ENCODE data around the gene SLC6A4.
A peak's percentile ranks its signal among the peaks of the same experiment; 100 is the strongest.

Gene SLC6A4

DNA sequence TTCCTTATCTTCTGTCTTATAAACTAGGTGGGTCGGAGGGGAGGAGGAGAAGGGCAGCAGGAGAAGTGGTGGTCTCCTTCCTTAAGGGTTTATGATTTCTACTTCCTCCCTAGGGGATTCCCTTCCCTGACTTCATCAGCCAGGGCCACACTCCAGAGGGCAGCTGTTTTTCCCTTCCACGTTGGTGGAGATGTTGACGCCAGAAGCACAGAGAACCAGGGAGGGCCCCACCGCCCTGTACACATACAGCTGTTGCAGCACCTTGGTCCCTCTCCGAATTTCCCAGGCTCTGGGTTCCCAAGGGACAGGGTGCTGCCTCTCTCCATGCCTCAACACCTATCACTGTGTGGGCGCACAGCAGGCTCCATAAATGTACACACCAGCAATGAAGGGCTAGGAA lies 5.6 kb upstream of the SLC6A4 start:
- Histone ChIP-seq H3K27me3 (ENCODE audit: control insufficient read depth, insufficient read depth, low read length, poor library complexity, severe bottlenecking) (peaks cover 42% of the 10 kb centered on the region), H3K36me3 (ENCODE audit: control insufficient read depth, insufficient read depth, low read length) (no peaks in the 10 kb centered on the region), H3K27ac (ENCODE audit: insufficient read depth, low read depth, low read length, poor library complexity, severe bottlenecking) (no peak overlapping the region), H3K4me1 (ENCODE audit: control insufficient read depth, insufficient read depth, low read length) (peaks cover 18% of the 10 kb centered on the region), H3K4me3 (ENCODE audit: insufficient read depth, low read depth, low read length) (no peak overlapping the region), H3K9me3 (ENCODE audit: control insufficient read depth, low read length) (no peaks in the 10 kb centered on the region)
- 90 to 92% methylated on average over 6 of the region's 6 CpGs for WGBS, 2 experiments

DNA sequence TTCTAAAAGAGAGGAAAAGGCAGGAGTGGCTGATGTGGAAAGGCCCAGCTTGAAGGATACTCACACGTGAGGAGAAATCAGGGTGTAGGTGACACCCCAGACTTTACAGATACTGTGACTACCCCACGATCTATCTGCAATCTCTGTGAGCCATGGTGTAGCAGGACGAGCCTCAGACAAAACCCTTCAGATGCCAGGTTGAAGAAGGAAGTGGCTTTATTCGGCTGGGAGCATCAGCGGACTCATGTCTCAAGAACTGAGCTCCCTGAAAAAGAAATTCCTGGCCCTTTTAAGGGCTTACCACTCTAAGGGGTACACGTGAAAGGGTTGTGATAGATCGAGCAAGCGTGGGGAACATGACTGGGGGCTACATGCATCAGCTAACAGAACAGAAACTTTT lies 4.7 kb upstream of the SLC6A4 start:
- Histone ChIP-seq H3K27ac (ENCODE audit: insufficient read depth, low read depth, low read length, poor library complexity, severe bottlenecking) (no peak overlapping the region), H3K4me3 (ENCODE audit: insufficient read depth, low read depth, low read length) (no peak overlapping the region), H3K36me3 (ENCODE audit: control insufficient read depth, insufficient read depth, low read length) (no peaks in the 10 kb centered on the region), H3K27me3 (ENCODE audit: control insufficient read depth, insufficient read depth, low read length, poor library complexity, severe bottlenecking) (peaks cover 51% of the 10 kb centered on the region), H3K4me1 (ENCODE audit: control insufficient read depth, insufficient read depth, low read length) (peaks cover 26% of the 10 kb centered on the region), H3K9me3 (ENCODE audit: control insufficient read depth, low read length) (no peaks in the 10 kb centered on the region)
- WGBS, 2 experiments: 94 to 96% methylated on average over 8 of the region's 8 CpGs

DNA sequence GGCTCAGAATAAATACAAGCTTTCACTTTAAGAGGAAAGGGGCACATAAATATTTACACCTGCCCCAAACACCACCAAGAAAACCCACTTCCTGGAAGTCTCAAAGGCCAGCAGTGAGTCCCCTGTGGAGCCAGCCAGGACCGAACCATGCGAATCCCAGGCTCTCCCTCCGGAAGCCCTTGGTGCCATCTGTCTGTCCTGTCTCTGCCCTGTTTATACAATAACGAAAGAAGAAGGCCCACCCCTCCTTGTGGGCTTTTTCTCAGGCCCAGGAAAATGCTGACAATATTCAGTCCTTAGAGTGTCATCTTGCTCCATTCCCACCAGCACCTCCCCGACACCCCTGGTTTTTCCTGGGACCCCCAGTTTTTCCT lies 3.6 kb upstream of the SLC6A4 start:
- H3K4me3 ChIP-seq (ENCODE audit: insufficient read depth, low read depth, low read length): no peak overlapping the region
- peaks cover 62% of the 10 kb centered on the region for H3K27me3 ChIP-seq (ENCODE audit: control insufficient read depth, insufficient read depth, low read length, poor library complexity, severe bottlenecking)
- no peak overlapping the region for H3K27ac ChIP-seq (ENCODE audit: insufficient read depth, low read depth, low read length, poor library complexity, severe bottlenecking)
- peaks cover 28% of the 10 kb centered on the region for H3K4me1 ChIP-seq (ENCODE audit: control insufficient read depth, insufficient read depth, low read length)
- 51 to 58% methylated on average over 5 of the region's 5 CpGs for WGBS, 2 experiments
- H3K9me3 ChIP-seq (ENCODE audit: control insufficient read depth, low read length): no peaks in the 10 kb centered on the region
- no peaks in the 10 kb centered on the region for H3K36me3 ChIP-seq (ENCODE audit: control insufficient read depth, insufficient read depth, low read length)

DNA sequence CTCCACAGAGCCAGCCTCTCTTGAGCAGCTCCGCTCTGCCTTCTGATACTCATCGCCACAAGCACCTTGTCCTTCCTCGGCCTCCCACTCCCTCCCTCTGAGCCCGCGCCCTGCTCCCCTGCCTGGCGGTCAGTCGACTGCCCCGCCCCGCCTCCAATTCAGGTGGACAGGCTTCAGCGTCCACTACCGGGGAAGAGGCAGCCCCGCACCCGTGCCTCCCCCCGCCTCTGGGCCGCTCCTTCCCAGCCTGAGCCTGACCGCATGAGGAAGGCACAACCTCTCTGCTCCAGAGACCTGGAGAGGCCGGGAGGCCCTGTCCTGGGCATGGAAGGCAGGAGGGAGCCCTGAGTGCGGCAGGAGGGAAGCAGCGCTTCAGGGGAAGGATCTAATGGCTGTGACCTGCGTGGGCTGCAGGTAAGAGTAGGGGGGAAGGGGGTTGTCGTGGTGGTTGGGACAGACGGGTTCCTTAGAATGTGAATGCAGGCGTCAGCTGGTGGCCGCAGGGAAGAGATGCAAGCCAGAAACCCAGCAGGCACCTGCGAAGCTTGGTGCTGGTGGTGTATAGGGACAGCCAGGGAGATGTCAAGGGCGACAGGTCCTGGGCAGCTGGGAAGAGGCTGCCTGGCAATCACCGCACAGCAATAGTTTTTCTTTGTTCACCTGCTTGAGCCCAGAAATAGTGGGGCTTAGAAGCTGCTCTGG lies 3.0 kb upstream of the SLC6A4 start:
- H3K4me3 ChIP-seq (ENCODE audit: insufficient read depth, low read depth, low read length): peak overlapping the region; percentile 3
- H3K36me3 ChIP-seq (ENCODE audit: control insufficient read depth, insufficient read depth, low read length): no peaks in the 10 kb centered on the region
- H3K27ac ChIP-seq (ENCODE audit: insufficient read depth, low read depth, low read length, poor library complexity, severe bottlenecking): no peak overlapping the region
- WGBS, 2 experiments: 6 to 8% methylated on average over 27 of the region's 27 CpGs
- H3K9me3 ChIP-seq (ENCODE audit: control insufficient read depth, low read length): no peaks in the 10 kb centered on the region
- H3K4me1 ChIP-seq (ENCODE audit: control insufficient read depth, insufficient read depth, low read length): peaks cover 28% of the 10 kb centered on the region
- peaks cover 67% of the 10 kb centered on the region for H3K27me3 ChIP-seq (ENCODE audit: control insufficient read depth, insufficient read depth, low read length, poor library complexity, severe bottlenecking)

DNA sequence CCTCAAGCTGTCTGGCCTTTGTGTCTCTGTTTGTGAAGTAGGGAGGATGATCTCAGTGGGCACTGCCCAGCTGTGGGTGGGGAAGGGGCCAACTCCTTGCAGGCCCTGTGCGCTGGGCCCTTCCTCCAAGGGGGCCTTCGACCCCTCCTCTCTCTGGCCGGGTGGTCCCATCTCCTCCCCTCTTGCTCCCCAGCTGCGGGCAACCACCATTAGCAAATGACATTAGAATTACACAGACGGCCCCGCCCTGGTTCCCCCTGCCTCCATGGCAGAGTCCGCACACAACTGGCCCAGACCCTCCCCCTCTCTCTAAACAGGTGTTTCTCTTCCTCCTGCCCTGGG lies 2.5 kb upstream of the SLC6A4 start:
- Histone ChIP-seq H3K36me3 (ENCODE audit: control insufficient read depth, insufficient read depth, low read length) (no peaks in the 10 kb centered on the region), H3K4me3 (ENCODE audit: insufficient read depth, low read depth, low read length) (peak overlapping the region; percentile 3), H3K4me1 (ENCODE audit: control insufficient read depth, insufficient read depth, low read length) (peaks cover 28% of the 10 kb centered on the region), H3K27me3 (ENCODE audit: control insufficient read depth, insufficient read depth, low read length, poor library complexity, severe bottlenecking) (peaks cover 73% of the 10 kb centered on the region), H3K9me3 (ENCODE audit: control insufficient read depth, low read length) (no peaks in the 10 kb centered on the region), H3K27ac (ENCODE audit: insufficient read depth, low read depth, low read length, poor library complexity, severe bottlenecking) (no peak overlapping the region)
- 10% methylated on average over 7 of the region's 7 CpGs for WGBS, 2 experiments

DNA sequence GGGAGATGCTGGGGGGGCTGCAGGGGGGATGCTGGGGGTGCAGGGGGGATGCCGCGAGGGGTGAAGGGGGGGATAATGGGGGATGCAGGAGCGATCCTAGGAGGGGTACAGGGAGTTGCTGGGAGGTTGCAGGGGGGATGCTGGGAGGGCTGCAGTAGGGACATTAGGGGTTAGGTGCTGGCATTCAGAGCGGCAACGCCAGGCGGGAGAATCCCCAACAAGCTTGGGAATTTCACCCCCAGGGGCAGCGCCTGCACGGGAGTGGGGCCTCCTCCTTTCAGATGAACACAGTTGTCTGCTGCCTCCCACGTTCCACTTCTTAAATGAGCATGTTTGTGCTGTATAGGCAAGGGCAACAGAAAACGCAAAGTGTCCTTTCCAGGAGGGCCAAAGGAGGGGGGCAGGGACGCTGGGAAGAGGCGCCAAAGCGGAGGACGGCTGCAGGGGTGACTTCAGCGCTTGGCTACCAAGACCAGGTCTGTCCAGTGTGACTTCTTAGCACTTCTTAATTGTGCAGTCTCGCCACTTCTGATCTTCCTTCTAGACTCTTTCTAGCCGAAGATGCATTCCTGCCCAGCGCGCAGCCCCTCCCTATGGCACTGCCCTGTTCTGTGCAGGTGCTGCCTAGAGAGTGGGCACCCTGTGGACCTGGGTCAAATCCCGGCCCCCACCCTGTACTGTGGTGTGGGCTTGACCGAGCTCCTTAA lies 2.0 kb upstream of the SLC6A4 start:
- H3K27me3 ChIP-seq (ENCODE audit: control insufficient read depth, insufficient read depth, low read length, poor library complexity, severe bottlenecking): peaks cover 78% of the 10 kb centered on the region

DNA sequence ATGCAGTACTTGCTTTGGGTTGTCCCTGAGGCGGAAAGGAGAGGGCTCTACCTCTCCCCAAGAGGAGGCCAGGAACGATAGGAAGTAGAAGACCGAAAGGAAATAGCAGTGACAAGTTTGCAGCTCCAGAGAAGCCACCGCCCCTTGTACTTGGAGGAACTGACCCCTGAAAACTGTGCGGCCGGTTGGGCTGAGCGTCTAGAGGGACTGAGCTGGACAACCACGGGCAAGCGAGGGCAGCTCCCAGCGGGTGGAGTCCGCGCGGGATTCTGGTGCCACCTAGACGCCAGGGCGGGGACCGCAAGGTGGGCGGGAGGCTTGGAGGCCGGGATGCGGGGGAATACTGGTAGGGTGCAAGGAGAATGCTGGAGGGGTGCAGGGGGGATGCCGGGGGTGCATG lies 1.3 kb upstream of the SLC6A4 start:
- 7 to 8% methylated on average over 16 to 20 of the region's 20 CpGs for WGBS, 2 experiments
- H3K9me3 ChIP-seq (ENCODE audit: control insufficient read depth, low read length): no peaks in the 10 kb centered on the region
- H3K4me1 ChIP-seq (ENCODE audit: control insufficient read depth, insufficient read depth, low read length): peaks cover 28% of the 10 kb centered on the region
- H3K27me3 ChIP-seq (ENCODE audit: control insufficient read depth, insufficient read depth, low read length, poor library complexity, severe bottlenecking): peaks cover 85% of the 10 kb centered on the region
- no peak overlapping the region for H3K27ac ChIP-seq (ENCODE audit: insufficient read depth, low read depth, low read length, poor library complexity, severe bottlenecking)
- H3K36me3 ChIP-seq (ENCODE audit: control insufficient read depth, insufficient read depth, low read length): no peaks in the 10 kb centered on the region
- H3K4me3 ChIP-seq (ENCODE audit: insufficient read depth, low read depth, low read length): no peak overlapping the region

More for the DNA sequence above, 2.0 kb upstream of the SLC6A4 start:
- 19 to 22% methylated on average over 21 of the region's 21 CpGs for WGBS, 2 experiments
- Histone ChIP-seq H3K4me3 (ENCODE audit: insufficient read depth, low read depth, low read length) (no peak overlapping the region), H3K9me3 (ENCODE audit: control insufficient read depth, low read length) (no peaks in the 10 kb centered on the region), H3K27ac (ENCODE audit: insufficient read depth, low read depth, low read length, poor library complexity, severe bottlenecking) (no peak overlapping the region), H3K4me1 (ENCODE audit: control insufficient read depth, insufficient read depth, low read length) (peaks cover 28% of the 10 kb centered on the region), H3K36me3 (ENCODE audit: control insufficient read depth, insufficient read depth, low read length) (no peaks in the 10 kb centered on the region)

DNA sequence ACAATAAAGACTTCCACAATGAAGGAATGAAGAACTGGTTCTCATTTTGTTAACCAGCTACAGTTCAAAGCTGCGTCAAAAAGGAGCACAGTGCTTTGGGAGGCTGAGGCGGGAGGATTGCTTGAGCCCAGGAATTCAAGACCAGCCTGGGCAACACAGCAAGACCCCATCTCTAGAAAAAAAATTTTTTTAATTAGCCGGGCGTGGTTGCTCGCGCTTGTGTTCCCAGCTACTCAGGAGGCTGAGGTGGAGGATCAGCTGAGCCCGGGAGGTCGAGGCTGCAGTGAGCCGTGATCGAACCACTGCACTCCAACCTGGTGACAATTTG lies 764 bp upstream of the SLC6A4 start:
- Histone ChIP-seq H3K4me3 (ENCODE audit: insufficient read depth, low read depth, low read length) (peak overlapping the region; percentile 21), H3K36me3 (ENCODE audit: control insufficient read depth, insufficient read depth, low read length) (no peaks in the 10 kb centered on the region), H3K27me3 (ENCODE audit: control insufficient read depth, insufficient read depth, low read length, poor library complexity, severe bottlenecking) (peaks cover 87% of the 10 kb centered on the region), H3K27ac (ENCODE audit: insufficient read depth, low read depth, low read length, poor library complexity, severe bottlenecking) (no peak overlapping the region), H3K4me1 (ENCODE audit: control insufficient read depth, insufficient read depth, low read length) (peaks cover 28% of the 10 kb centered on the region), H3K9me3 (ENCODE audit: control insufficient read depth, low read length) (no peaks in the 10 kb centered on the region)
- WGBS, 2 experiments: 56 to 57% methylated on average over 10 of the region's 10 CpGs

DNA sequence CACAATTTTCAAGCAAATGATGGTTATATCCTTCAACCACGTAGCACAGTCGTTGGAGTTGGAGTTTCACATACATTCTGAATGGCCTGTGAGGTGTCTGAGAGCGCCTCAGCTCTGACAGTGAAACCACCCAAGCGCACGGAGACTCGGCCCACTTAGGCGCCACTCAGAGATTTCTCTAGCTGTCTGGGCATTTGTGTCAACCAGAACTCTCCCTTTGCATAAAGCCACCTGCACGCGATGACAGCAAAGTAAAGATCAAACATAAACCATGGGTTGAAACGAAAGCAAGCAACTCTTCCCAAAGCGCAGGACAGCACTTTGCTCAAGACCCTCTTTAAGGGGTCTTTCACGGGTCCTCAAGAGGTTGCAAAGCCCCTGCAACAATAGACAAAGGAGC lies 533 bp downstream of the SLC6A4 start:
- 65% methylated on average over 12 of the region's 12 CpGs for WGBS, 2 experiments
- no peaks in the 10 kb centered on the region for H3K36me3 ChIP-seq (ENCODE audit: control insufficient read depth, insufficient read depth, low read length)
- peaks cover 28% of the 10 kb centered on the region for H3K4me1 ChIP-seq (ENCODE audit: control insufficient read depth, insufficient read depth, low read length)
- H3K27me3 ChIP-seq (ENCODE audit: control insufficient read depth, insufficient read depth, low read length, poor library complexity, severe bottlenecking): peaks cover 92% of the 10 kb centered on the region
- no peak overlapping the region for H3K4me3 ChIP-seq (ENCODE audit: insufficient read depth, low read depth, low read length)
- no peaks in the 10 kb centered on the region for H3K9me3 ChIP-seq (ENCODE audit: control insufficient read depth, low read length)
- H3K27ac ChIP-seq (ENCODE audit: insufficient read depth, low read depth, low read length, poor library complexity, severe bottlenecking): no peak overlapping the region

DNA sequence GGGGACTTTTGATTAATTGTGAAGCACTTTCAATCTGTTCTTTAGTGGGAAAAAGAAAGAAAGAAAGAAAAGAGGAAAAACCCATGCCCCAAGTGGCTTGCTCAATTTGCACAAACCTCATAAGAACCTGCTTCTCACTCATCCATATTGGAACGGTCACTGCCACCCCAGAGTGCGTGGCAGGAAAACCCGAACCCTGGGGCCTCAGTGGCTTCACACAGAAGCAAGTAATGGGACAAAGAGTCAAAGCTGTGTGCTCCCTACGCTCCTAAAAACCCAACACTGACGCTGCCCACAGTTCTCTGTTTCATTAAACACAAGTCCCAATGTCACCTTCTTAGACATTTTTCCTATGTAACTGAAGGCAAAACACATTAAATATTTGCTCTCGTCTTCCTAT lies 1.2 kb downstream of the SLC6A4 start:
- H3K4me3 ChIP-seq (ENCODE audit: insufficient read depth, low read depth, low read length): no peak overlapping the region
- H3K27me3 ChIP-seq (ENCODE audit: control insufficient read depth, insufficient read depth, low read length, poor library complexity, severe bottlenecking): peaks cover 86% of the 10 kb centered on the region
- H3K27ac ChIP-seq (ENCODE audit: insufficient read depth, low read depth, low read length, poor library complexity, severe bottlenecking): no peak overlapping the region
- H3K36me3 ChIP-seq (ENCODE audit: control insufficient read depth, insufficient read depth, low read length): no peaks in the 10 kb centered on the region
- peaks cover 28% of the 10 kb centered on the region for H3K4me1 ChIP-seq (ENCODE audit: control insufficient read depth, insufficient read depth, low read length)
- 85 to 90% methylated on average over 6 of the region's 6 CpGs for WGBS, 2 experiments
- no peaks in the 10 kb centered on the region for H3K9me3 ChIP-seq (ENCODE audit: control insufficient read depth, low read length)

All from ectodermal cell (in vitro differentiated cells).